ENCODE data around the gene METTL1.
"Not testable (repeated sequence)": the region's sequence is repeated elsewhere in the genome, so short reads cannot be mapped to it uniquely, and the experiment has no call there.

METTL1 gene

GRCh38 chr12:57796996-57797395, 25.1 kb upstream of the METTL1 start:
- no peak for DNase-seq

DNA sequence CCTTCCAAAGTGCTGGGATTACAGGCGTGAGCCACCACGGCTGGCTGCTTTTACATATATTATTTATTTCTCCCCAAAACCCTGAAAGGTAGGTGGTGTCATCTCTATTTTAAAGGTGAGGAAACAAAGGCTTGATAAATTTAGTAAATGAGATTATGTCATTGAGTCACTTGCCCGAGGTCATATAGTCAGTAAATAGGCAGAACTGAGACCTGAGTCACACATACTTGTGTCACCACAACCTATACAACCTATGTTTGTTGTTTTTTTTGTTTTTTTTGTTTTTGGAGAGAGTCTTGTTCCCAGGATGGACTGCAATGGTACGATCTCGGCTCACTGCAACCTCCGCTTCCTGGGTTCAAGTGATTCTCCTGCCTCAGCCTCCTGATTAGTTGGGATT, 23.4 kb upstream of the METTL1 start:
- no peak for DNase-seq

GRCh38 chr12:57793920-57794319, 22.0 kb upstream of the METTL1 start:
- no peak for DNase-seq

DNA sequence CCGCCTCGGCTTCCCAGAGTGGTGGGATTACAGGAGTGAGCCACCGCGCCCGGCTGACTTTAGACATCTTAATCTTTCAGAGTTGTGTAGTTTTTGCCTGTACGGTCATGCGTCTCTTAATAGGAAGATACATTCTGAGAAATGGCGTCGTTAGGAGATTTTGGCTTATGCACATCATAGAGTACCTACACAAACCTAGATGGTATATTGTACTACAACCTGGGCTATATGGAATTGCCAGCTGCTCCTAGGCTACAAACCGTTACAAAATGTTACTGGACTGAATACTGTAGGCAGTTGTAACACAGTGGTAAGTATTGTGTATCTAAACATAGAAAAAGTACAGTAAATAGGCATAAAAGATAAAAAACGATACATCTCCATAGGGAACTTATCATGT, 12.0 kb upstream of the METTL1 start:
- no peak for DNase-seq

- DNase-seq, result no peak
Measured at GRCh38 chr12:57783466-57783801, 11.5 kb upstream of the METTL1 start.

GRCh38 chr12:57782608-57783465, 10.9 kb upstream of the METTL1 start, which contains the start of gene TSFM:
Gene TSFM, plus strand, starts transcription at chr12:57782787. Its CDS starts 15 bp downstream, at chr12:57782802.
- peak; percentile 98 for DNase-seq

GRCh38 chr12:57782243-57782607, 10.3 kb upstream of the METTL1 start:
- no peak for DNase-seq

GRCh38 chr12:57781801-57782200, 9.9 kb upstream of the METTL1 start:
- DNase-seq, result no peak

- peak; percentile 48 for DNase-seq
Measured at GRCh38 chr12:57781244-57781643, 9.3 kb upstream of the METTL1 start.

- DNase-seq, result no peak
Measured at GRCh38 chr12:57780284-57780897, 8.5 kb upstream of the METTL1 start.

DNA sequence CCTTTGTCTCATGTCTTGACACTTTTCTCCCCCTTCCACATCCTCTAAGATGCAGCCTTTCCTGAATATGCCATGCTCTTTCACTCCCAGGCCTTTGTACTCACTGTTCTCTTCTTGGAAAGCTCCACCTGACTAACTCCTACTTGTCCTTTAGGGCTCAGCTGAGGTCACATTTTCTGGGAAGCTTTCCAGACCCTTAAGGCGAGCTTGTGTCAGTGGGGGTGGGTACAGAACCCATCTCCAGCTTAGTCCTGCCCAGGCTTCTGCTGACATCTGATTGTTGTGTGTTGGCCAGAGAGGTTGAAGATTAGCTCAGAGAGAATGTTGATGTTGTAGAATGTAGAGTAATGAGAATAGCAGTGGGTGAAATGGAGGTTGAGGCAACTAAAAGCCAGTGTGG, 7.8 kb upstream of the METTL1 start:
- DNase-seq, result no peak

DNA sequence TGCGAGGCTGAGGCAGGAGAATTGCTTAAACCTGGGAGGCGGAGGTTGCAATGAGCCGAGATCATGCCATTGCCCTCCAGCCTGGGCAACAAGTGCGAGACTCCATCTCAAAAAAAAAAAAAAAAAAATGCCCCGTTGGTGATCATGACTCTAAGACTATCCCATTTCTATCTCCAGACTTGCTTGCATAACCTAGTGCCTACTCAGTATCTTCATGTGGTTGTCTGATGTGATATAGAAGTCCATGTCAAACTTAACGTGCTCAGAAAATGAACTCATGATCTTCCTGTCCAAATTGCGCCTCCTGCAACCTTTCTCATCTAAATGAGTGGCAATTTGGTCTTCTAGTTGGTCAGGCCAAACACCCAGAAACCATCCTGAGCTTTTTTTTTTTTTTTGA, 6.0 kb upstream of the METTL1 start:
- DNase-seq, result no peak

- no peak for DNase-seq
Measured at GRCh38 chr12:57777367-57777766, 5.5 kb upstream of the METTL1 start.

DNA sequence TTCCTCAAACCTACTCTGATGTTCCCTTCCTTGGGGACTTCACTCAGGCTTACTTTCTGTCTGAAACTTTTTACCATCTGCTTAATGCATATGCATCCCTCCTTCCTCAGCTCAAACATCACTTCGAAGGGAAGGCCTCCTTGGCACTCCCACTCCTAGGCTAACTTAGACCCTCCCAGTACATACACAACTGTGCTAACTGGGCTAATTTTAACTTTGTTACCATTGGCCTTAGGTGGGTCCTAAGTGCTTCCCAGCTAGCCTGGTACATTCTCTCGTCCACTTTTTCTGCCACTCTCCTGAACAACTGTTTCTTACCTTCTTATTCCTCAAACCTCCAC, 4.3 kb upstream of the METTL1 start:
- DNase-seq, result no peak

GRCh38 chr12:57775563-57776246, 3.8 kb upstream of the METTL1 start:
- peak; percentile 58 for DNase-seq

DNA sequence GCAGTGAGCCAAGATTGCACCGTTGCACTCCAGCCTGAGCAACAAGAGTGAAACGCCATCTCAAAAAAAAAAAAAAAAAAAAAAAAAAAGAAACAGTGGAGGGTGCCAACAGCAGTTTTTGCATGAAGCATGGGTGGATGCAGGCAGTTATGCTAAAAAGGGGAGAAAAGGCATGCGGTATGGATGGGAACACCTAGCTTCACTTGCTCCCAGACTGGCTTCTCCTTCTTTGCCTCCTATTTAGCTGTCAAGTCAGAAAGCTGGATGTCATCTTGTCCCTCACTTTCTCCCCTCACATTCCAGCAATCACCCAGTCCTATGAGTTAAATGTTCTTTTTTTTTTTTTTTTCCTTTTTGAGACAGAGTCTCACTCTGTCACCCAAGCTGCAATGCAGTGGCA, 3.1 kb upstream of the METTL1 start:
- no peak for DNase-seq

- not testable (repeated sequence) for DNase-seq
Measured at GRCh38 chr12:57774634-57775033, 2.7 kb upstream of the METTL1 start.

DNA sequence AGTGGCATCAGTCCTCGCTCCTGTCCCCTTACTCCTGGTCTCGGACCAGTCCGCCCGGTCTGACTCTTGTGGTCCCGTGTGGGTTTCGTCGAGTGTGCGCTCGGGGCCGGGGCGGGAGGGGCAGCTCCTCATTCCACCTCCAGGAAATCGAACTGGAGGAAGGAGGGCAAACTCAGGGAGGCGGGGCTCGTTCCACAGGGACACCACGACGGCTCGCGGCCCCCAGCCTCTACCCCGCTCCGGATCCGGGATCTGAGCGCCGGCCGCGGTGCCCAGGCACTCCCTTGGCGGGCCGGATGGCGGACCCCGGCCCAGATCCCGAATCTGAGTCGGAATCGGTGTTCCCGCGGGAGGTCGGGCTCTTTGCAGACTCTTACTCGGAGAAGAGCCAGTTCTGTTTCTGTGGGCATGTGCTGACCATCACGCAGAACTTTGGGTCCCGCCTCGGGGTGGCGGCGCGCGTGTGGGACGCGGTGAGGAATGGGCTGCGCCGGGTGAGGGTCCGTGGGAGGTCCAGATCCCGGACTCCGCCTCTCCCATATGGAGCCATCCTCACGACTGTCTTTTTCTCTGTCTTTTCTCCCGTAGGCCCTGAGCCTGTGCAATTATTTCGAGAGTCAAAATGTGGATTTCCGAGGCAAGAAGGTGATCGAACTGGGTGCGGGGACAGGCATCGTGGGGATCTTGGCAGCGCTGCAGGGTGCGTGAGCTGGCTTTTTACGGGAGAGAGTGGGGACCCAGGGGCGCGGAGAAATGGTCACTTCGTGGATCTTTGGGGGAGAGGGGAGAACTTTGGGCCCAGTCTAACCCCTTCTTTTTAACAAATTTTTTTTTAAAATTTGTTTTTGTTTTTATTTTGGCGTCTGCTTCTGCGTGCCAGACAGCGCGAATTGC, 771 bp upstream of the METTL1 start, which contains the start of gene EEF1AKMT3:
EEF1AKMT3 (plus strand) TSS at position 186 of the 894 bp plus-strand sequence; CDS start at position 297, 111 bp downstream.
- peak; percentile 74 for DNase-seq

DNA sequence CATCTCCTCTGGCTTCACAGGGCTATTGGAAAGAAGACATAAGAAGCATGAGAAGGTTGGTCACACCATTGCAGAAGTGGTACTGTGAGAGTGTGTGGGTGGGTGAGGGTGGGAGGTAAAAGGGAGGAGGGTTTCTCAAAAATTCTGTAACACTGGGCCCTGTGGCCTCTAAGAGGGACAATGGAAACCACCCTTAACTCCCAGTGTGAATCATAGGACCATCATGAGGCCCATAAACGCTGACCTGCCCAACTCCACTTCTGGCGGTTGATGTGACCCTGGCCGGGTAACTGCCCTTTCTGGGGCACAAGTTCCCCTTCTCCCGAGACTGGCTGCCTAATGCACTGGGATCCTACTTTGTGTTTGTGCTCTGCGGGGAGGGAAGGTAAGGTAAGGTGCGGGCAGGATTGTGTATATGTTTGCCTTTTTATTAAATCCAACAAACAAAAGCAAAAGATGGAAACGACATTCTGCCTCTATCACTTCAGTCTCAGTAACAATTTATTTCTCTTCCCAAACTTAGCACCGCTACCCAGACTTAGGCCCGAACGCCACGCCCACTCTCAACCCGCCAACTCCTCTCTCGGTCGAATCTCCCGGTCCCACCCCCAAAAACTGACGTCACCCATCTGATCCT, 551 bp downstream of the METTL1 start:
- peak; percentile 97 for DNase-seq

GRCh38 chr12:57770734-57771133, 1.2 kb downstream of the METTL1 start:
- no peak for DNase-seq

DNA sequence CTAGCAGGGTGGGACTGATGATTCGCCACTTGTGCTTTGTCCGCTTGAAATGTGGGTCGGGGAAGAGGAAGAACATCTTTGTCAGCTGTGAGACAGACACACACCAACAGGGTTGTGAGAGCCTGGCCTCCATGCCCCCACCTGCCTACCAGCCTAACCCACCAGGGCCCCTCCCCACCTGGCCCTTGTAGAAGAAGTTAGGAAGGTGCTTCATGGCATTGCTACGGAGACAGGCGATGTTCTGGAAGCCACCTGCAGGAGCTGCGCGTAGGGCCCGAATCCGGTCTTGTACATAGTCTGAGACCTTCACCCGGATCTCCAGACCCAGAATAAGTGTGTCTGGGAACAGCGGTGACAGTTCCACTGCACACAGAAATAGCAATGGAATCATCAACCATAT, 2.3 kb downstream of the METTL1 start:
- no peak for DNase-seq

- DNase-seq, result no peak
Measured at GRCh38 chr12:57767876-57768275, 4.0 kb downstream of the METTL1 start.
